ENCODE data around the gene UQCC2. TPM values are rescaled to one million over a fixed set of nuclear protein-coding genes. Genes with fewer than 3 reads are reported as not detected.

The UQCC2 gene
- total RNA-seq, 1 donor from 2014 or later, result 34.9 TPM

GRCh38 chr6:33662318-33662717, 49.2 kb downstream of the UQCC2 start:
- DNase-seq (ENCODE audit: low spot score) (no peak), ATAC-seq (no peak)

- no peak for DNase-seq (ENCODE audit: low spot score)
- ATAC-seq, result no peak
Measured at GRCh38 chr6:33661106-33661838, 50.2 kb downstream of the UQCC2 start.

GRCh38 chr6:33659986-33660385, 51.5 kb downstream of the UQCC2 start:
- DNase-seq (ENCODE audit: low spot score) (no peak), ATAC-seq (no peak)

GRCh38 chr6:33658982-33659689, 52.4 kb downstream of the UQCC2 start:
- ATAC-seq (no peak), DNase-seq (ENCODE audit: low spot score) (no peak)

GRCh38 chr6:33656844-33657243, 54.7 kb downstream of the UQCC2 start:
- ATAC-seq, result no peak
- no peak for DNase-seq (ENCODE audit: low spot score)

GRCh38 chr6:33654831-33655554, 56.5 kb downstream of the UQCC2 start:
- no peak for ATAC-seq

GRCh38 chr6:33652002-33652401, 59.5 kb downstream of the UQCC2 start:
- ATAC-seq (no peak), DNase-seq (ENCODE audit: low spot score) (no peak)

More at GRCh38 chr6:33654831-33655554, 56.5 kb downstream of the UQCC2 start:
- no peak for DNase-seq (ENCODE audit: low spot score)

- ATAC-seq (no peak), DNase-seq (ENCODE audit: low spot score) (no peak)
Measured at GRCh38 chr6:33651403-33651802, 60.1 kb downstream of the UQCC2 start.

Other genes starting within 250 kb of the UQCC2 start
- gene BAK1, start 131.4 kb downstream of the UQCC2 start, total RNA-seq, result 4.8 TPM
- gene ITPR3, start 90.4 kb downstream of the UQCC2 start, total RNA-seq, result 1.3 TPM
- 4.1 TPM for gene IP6K3, start 35.2 kb upstream of the UQCC2 start, total RNA-seq
- 20.2 TPM for gene LEMD2, start 77.4 kb upstream of the UQCC2 start, total RNA-seq
- gene MLN, start 92.3 kb upstream of the UQCC2 start, total RNA-seq, result not detected

Data from left lobe of liver (tissue), 2 donors.